Activated T-cell treated with anti-CD3 and anti-CD28 coated beads, Interleukin-2, amount 50 U/mL, for 48 hours (primary cell): Measurements from ENCODE around the gene KCNK7.

ENCODE experiments used
- DNase-seq, 2 experiments: peaks; one replicate each; pipeline ENCODE4 v3.0.0-alpha.2; 2020

Gene KCNK7

DNA sequence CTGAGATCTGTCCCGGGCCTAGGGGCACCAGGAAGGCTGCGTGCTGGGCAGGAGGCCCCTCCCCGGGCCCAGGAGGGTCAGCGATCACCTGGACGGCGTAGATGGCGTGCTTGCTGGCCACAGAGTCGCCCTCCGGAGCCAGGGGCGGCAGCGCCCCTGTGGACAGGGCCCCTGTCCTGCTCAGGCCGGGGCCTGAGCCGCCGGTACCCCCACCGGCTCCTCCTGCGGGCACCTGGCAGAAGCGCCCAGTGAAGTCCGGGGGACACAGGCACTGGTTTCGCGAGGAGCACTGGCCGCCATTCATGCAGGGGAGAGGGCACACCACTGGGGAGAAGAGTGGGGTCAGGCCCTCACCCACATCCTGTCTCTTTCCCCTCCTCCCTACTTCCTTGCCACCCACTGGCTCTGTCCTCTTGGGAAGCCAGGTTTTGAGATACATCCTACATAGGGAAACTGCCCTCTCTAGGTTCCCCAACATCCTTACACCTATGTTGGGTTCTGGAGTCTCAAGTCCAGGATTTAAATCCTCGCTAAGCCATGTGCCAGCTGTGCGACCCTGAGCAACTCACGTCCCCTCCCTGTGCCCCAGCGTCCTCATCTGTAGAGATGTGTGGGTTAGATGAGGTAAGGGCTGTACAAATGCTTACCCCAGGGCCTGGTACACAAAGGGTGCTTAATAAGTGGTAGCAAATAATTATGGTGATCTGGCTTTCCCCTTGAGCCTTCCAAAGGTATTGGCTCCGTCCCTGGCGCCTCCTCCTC lies 41.4 kb downstream of the KCNK7 start:
- no peak for DNase-seq

DNA sequence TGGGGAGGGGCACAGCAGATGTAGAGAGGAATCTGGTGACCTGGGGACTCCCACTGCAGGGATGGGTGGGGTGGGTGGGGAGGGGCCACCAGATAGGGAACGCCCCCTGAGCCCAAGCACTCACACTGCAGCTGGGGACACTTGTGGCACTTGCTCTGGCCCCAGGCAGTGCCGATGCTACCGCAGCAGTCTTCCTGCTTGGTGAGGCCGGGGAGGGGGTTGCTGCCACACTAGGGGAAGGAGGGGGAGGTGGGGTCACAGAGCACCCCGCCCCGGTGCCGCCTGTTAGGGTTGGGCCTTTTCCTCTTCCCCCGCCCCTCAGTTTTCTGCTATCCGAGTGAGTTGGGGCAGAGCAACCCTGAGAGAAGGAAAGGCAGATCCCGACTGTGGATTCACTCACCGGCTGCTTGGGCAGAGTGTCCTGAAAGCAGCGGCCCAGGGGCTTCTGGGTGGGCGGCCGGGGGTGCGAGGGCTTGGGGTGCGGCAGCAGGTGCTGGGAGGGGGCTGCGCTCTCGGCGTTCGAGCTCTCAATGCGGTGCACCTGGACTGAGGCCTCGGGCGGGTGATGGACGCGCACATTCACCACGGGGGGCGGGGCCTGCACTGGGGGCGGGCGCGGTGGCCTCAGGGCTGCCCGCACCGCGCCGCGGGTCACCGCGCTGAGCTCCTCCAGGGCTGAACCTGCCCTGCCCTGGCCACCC lies 42.1 kb downstream of the KCNK7 start:
- peak; percentile 79 to 82 for DNase-seq

DNA sequence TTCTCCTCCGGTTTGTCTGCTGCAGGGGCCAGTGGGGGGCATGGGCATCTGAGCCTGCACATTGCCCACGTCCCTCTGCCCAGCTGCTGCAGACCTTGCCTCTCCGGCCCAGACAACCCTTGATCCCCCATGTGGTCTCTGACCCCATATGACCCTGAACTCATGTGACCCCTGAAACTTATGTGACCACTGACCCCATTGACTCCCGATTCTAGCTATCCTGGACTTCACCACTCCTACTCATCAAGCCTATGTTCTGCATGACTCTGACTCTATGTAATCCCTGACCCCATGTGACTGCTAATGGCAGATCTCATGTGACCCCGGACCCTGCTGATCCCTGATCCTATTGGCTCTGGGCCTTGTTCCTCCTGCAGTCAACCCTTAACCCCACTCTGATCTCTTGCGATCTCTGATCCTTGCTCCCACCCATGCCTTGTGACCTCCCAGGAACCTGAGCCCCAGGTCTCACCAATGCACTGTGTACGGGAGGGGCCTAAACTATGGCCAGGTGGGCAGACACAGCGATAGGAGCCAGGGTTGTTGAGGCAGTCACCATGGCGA lies 43.1 kb downstream of the KCNK7 start:
- DNase-seq, result peak in 1 of 2 experiments; percentile 29

DNA sequence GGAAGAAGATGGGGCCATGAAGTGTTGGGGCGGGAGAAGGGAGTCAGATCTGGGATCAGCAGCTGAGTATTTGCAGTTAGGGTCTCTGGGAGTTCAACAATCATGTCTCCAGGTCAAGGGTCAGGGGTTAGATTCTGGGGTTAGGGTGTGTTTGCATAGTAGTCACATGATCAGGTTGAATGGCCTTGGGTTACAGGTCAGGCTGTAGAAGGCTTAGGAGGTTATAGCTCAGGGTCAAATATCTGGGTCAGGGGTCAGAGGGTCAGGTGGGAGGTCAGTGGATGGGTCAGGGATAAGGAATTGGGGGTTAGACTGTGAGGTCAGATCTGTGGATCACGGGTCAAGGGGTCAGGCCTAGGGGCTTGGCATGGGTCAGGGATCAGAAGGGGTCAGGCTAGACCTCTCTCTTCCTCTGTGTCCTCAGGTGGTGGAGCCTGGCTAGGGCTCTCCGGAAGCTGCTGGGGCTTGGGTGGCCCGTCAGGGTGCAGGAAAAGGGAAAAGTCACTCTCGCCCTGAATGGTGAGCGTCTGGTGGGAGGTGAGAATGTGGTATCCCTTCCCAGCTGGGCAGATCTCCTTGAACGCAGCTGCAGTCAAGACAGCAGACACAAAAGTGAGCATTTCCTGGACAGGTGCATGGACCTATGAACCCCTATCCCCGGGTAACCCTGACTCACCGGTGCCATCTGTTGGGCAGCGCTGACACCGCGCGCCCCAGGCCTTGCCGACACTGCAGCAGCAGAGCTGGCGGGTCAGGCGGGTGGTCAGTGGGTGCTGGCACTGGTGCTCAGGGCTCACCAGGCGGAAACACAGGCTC lies 43.8 kb downstream of the KCNK7 start:
- DNase-seq, result peak; percentile 79 to 81

DNA sequence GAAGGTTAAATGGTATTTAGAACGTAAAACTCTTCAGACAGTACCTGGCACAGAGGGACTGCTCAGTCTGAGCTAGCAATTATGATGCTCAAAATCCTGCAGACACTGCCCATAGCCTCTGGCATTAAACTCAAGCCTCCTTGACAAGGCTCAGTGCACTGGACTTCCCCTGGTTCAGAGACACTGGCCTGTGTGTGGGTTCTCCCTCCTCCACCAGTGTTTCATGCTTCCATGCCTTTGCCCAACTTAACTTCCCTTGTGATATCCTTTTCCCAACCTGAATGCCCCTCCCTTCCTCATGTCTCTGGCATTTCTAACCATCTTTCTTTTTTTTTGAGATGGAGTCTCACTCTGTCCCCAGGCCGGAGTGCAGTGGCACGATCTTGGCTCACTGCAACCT lies 46.5 kb downstream of the KCNK7 start:
- DNase-seq, result no peak

DNA sequence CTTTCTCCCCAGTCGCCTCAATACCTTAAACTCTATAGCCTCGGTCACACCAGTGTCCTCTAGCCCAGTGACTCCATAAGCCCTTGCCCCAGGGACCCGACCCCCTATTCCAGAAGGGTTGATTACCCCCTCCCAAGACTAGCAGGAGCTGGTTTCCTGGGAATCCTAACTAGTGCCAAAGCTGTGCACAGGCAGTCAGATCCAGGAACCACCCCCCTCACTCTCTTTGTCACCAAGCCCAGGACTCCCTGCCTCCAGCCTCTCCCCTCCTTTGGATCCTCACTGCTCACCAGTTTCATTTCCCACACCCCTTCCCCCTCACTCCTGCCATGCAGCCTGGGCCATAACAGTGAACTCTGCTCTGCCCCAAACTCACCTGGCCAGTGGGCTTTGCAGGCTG lies 47.2 kb downstream of the KCNK7 start:
- no peak for DNase-seq

DNA sequence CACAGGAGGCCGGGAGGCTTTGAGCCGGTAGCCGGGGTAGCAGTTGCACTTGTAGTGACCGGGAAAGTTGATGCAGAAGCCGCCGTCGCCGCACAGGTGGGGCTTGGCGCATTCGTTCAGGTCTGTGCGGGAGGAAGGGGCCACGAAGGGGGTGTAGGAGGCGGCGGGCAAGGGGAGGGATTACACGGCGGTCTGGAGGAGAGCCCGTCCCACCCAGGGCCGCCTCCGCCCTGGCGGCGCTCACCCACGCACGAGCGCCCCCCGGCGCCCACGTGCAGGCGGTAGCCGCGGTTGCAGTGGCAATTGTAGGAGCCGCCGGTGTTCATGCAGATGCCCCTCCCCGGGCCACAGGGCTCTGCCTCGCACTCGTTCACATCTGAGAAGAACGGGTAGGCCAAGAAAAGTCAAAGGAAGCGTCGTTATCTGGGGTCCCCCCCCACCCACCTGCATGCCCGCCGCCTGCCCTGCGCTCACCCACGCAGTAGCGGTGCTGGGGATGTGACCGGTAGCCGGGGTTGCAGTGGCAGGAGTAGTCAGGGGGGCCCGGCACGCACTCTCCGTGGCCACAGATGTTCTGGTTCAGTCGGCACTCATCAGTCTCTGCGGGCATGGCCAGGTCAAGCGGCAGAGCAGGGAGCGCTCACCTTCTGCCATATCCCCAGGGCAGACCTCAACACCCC lies 48.0 kb downstream of the KCNK7 start:
- peak in 1 of 2 experiments; percentile 43 for DNase-seq

DNA sequence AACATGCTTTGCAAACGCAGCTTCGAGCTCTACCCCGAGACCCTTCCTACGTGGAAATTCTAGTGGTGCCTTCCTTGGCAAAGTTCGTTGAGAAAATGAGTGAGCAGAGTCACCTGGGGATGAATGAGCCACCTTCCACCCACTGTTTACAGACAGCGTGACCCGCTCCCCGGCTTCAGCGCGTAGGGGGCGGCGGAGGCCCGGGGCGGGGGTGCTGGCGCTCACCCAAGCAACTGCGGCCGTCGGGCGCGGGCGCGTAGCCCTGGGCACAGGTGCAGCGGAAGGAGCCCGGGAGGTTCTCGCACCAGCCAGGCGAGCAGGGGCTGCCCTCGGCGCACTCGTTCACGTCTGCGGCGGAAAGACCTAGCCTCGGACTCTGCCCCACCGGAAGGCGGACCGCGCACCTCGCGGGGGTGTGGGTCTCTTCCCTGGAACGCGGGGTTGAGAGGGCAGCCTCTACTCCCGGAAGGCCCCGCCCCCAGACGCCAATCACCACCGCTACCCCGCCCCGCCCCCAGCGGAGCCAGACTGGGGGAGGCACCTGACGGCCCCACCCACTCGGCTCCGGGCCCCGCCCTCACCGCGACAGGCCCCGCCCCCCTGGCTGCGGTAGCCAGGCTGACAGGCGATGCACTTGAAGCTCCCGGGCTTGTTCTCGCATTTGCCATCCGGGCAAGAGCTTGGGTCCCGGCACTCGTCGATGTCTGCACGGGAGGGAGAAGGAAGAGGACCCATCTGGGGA lies 49.2 kb downstream of the KCNK7 start:
- DNase-seq, result peak; percentile 98 to 99

DNA sequence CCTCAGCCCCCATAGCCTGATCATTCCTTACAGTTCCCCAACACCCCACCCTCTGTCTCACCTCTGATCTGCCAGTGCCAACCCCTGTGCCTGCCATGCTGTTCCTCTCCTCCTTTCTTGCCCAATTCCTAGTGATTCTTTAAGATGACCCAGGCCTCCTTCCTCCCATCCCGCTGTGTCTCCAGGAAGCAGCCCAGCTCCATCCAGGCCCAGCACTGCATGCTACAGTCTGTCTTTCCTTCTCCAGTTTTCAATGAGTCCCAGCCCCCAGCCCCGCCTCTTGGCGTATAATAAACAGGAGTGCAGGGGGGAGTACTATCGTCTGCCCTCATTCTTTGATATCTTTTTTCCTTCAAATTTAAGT lies 49.8 kb downstream of the KCNK7 start:
- DNase-seq, result no peak
